ENCODE results near the gene KLHL28.
"Not testable (repeated sequence)": the region's sequence is repeated elsewhere in the genome, so short reads cannot be mapped to it uniquely, and the experiment has no call there.

Gene KLHL28

GRCh38 chr14:44897041-44897844 lies 64.5 kb downstream of the KLHL28 start:
- DNase-seq (ENCODE audit: extremely low read depth in 1 of 2, low read depth in 1 of 2): peak; percentile 97

- no peak for DNase-seq (ENCODE audit: extremely low read depth in 1 of 2, low read depth in 1 of 2)
These were observed 65.3 kb downstream of the KLHL28 start for GRCh38 chr14:44896275-44897040.

DNA sequence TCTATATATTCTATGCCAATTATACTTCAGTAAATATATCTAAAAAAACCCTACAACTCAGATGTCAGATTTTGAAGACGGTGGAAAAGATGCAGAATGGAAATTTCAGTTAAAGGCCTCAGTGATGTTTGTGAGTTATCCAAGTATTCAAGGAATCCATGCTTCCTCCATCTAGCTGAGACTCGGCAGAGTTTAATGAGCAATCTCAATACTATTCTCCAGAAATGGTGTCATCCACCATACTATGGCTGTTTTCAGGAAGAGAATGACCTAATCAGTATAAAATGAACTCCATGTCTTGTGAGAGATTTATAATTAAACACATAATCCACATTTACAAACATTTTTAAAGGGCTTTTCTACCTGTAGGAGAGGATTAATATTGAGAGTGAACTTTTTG lies 66.0 kb downstream of the KLHL28 start:
- DNase-seq (ENCODE audit: extremely low read depth in 1 of 2, low read depth in 1 of 2): no peak

DNA sequence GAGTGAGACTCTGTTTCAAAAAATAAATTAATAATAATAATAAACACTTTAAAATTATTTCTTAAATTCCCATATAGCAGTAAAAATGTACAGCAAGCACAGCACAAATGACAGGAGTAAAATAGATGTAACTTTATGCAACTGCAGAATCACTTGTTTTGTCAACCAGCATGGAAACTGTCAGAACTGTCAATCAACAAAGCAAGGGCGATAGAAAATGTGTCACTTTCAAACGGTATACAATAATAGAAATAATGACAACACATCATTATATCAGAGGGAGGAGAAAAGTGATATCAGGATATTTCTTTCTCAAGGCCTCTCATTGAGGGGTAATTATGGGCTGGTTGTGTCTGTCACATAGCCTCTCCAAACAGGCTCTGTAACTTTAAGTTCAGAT lies 68.2 kb downstream of the KLHL28 start:
- DNase-seq (ENCODE audit: extremely low read depth in 1 of 2, low read depth in 1 of 2): no peak

DNA sequence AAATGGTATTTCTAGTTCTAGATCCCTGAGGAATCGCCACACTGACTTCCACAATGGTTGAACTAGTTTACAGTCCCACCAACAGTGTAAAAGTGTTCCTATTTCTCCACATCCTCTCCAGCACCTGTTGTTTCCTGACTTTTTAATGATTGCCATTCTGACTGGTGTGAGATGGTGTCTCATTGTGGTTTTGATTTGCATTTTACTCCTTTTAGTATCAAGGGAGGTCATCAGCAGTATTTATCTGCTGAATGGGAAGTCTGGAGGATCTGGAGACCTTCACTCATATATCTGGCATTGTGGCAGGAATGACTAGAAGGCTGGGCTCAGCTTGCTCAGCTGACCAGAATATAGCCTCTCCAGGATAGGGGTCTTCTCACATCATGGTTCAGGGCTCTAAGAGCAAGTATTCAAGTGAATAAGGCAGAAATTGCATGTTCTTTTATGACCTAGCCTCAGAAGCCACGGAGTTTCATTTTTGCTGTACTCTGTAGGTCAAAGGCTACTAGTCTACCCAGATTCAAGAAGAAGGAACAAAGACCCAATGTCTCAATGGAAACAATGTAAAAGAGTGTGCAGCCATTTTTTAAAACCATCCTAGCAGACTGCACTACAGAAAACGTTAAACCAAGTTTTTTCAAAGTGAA lies 69.9 kb downstream of the KLHL28 start:
- not testable (repeated sequence) for DNase-seq (ENCODE audit: extremely low read depth in 1 of 2, low read depth in 1 of 2)

GRCh38 chr14:44889595-44890471 lies 71.9 kb downstream of the KLHL28 start:
- no peak for DNase-seq (ENCODE audit: extremely low read depth in 1 of 2, low read depth in 1 of 2)

- no peak for DNase-seq (ENCODE audit: extremely low read depth in 1 of 2, low read depth in 1 of 2)
These were observed 74.2 kb downstream of the KLHL28 start for GRCh38 chr14:44887596-44887955.

DNA sequence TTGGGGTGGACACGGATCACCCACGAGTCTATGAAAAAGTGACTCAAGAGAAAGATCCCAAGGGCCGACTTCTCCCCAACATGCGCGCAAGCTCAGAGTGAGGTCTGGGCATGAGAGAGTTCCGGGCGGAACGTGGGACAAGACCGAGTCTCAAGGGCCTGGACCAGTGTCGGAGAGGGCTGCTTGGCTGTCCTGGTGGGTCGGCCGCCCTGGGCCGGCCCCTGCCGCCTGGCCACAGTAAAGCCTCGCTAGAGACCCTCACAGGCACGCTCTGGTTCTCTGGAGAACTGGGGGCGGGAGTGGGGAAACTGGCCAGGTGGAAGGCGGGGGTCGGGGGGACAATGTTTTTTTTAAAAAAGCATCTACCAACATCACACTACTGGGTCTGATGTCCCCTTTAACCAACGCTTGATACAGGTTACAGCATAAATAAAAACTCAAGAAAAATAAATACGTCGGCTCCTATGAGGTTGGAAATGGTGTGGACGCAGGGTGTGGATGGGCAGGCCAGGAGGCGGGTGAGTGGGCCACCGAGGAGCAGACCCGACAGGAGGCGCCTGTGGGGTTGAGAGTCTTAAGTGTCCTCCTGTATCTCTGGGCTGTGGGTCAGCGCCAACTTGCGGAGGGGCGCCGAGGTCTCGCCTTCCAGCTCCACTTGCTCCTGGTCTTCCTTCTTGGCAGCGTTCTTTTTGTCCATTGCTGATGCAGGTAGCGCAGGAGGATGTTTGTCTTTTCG lies 74.7 kb downstream of the KLHL28 start:
- DNase-seq (ENCODE audit: extremely low read depth in 1 of 2, low read depth in 1 of 2): no peak

DNA sequence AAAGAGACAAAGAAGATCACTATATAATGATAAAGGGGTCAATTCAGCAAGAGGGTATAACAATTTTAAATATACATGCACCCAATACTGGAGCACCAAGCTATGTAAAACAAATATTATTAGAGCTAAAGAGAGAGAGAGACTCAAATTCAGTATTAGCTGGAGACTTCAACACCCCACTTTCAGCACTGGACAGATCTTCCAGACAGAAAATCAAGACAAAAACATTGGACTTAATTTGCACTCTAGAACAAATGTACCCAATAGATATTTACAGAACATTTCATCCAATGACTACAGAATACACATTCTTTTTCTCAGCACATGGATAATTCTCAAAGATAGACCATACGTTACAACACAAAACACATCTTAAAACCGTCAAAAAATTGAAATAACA lies 81.0 kb downstream of the KLHL28 start:
- no peak for DNase-seq (ENCODE audit: extremely low read depth in 1 of 2, low read depth in 1 of 2)

All from activated CD8-positive, alpha-beta memory T cell treated with anti-CD3 and anti-CD28 coated beads for 1 hour (primary cell).